ENCODE measurements around the gene PLEKHA7. TPM values are rescaled to one million over a fixed set of nuclear protein-coding genes. Genes with fewer than 3 reads are reported as not detected.
A peak's percentile ranks its signal among the peaks of the same experiment; 100 is the strongest.

Gene PLEKHA7
- polyA plus RNA-seq, 4 donors: 42.2 to 54.4 (median 48.1) TPM

- no peak for DNase-seq (ENCODE audit: low read depth in 4 of 4, low spot score in 3 of 4)
Measured at GRCh38 chr11:16956538-16957153, 57.6 kb downstream of the PLEKHA7 start.

- DNase-seq (ENCODE audit: low read depth in 4 of 4, low spot score in 3 of 4): no peak
Measured at GRCh38 chr11:16953663-16954062, 60.6 kb downstream of the PLEKHA7 start.

- DNase-seq (ENCODE audit: low read depth in 4 of 4, low spot score in 3 of 4): no peak
Measured at GRCh38 chr11:16946477-16947282, 67.5 kb downstream of the PLEKHA7 start.

DNA sequence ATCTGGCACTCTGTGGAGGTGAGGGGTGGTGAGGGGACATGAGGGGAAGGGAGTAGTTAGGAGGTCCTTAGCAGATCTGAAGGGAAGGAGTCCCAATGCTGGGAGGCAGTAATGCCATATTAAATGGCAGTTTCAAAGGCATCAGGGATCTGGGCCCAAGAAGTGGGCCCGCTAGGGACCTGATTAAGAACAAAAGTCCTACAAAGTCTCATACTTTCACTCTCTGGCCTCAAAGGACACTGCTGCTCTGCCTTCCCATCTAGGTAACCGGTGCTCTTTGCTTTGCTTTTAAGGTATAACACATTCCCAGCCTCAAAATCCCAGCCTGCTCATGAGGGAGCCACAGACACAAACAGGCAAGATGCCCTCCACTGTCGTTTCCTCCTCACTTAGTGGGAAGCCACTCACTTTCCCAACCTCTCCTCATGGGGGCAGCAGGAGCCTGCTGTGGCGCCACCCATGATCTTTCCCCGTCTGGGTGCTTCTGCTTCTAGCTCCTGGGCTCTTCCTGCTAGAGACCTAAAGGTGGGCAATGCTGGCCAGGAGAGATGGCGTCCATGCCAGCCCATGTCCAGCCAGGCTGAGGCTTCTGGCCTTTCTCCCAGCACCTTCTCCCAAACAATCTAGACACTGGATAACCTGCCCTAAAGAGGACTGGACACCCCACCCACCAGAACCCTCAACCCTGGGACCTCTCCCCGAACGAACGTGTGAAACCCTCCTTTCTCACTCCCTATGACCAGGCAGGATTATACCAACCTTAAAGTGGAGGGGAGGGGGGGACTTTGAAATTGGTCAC, 68.3 kb downstream of the PLEKHA7 start:
- peak in 1 of 4 donors; percentile 36 for DNase-seq (ENCODE audit: low read depth in 4 of 4, low spot score in 3 of 4)

DNA sequence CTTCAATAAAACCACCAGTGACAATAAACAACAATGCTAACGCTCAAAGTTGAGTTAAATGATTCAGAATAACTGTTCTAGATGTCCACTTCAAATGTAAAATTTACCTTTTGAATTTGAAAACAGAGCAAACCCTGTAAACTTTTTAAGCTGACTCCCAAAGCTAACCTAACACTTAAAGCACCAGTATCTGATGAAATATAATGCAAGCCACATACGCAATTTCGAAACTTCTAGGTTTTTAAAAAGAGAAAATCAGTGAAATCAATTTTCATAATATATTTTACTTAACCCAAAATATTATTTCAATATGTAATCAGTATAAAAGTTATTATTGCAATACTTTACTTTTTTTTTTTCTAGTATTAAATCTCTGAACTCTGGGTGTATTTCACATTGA, 71.3 kb downstream of the PLEKHA7 start:
- DNase-seq (ENCODE audit: low read depth in 4 of 4, low spot score in 3 of 4): no peak

- DNase-seq (ENCODE audit: low read depth in 4 of 4, low spot score in 3 of 4): no peak
Measured at GRCh38 chr11:16942342-16942741, 71.9 kb downstream of the PLEKHA7 start.

- DNase-seq (ENCODE audit: low read depth in 4 of 4, low spot score in 3 of 4): no peak
Measured at GRCh38 chr11:16941935-16942334, 72.3 kb downstream of the PLEKHA7 start.

DNA sequence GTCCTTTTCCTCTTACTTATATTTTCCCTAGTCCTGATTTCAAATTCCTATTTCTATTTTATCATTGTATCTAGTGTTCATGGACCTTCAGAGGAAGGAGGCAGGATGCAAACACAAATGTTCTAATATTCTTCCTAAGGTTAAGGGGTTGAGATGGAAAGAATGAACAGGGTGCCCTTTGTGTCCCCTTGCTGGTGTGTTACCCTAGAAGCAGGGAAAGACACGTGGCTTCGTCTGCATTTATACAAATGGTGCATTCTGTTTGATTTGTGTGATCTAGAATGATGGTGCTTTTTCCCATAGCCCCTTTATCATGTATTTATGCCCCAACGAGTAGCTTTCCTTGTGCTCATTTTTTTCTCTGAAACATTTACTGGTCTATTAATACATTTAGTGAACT, 76.2 kb downstream of the PLEKHA7 start:
- no peak for DNase-seq (ENCODE audit: low read depth in 4 of 4, low spot score in 3 of 4)

- DNase-seq (ENCODE audit: low read depth in 4 of 4, low spot score in 3 of 4): no peak
Measured at GRCh38 chr11:16936643-16937042, 77.6 kb downstream of the PLEKHA7 start.

DNA sequence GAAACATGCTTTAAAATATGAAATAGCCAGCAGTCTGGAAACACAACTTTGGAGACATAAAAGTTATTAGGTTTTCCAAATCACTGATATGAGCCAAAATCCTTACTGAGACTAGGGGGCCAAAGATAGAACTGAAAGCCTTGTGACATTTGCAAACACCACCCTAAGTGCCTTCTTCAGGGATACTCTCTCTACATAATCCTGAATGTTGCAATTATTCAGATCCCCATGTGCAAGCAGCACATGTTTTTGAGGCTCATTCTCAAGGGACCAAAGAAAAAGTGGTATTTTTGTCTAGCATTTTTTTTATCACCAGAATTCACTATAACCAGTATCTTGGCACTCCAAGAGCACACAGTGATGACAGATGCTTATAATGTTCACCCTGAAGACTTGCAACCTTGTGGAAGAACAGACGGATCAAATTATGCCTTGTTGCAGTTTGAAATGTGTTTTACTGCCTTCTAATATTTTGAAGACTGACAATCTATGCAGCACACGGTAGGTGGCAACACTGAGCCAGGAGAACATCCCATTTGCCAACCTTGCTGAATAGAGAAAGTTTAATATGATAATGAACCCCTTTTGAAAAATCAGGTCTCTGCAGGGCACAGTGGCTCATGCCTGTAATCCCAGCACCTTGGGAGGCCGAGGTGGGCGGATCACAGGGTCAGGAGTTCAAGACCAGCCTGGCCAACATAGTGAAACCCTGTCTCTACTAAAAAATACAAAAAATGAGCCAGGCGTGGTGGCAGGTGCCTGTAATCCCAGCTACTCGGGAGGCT, 78.5 kb downstream of the PLEKHA7 start:
- DNase-seq (ENCODE audit: low read depth in 4 of 4, low spot score in 3 of 4): no peak

DNA sequence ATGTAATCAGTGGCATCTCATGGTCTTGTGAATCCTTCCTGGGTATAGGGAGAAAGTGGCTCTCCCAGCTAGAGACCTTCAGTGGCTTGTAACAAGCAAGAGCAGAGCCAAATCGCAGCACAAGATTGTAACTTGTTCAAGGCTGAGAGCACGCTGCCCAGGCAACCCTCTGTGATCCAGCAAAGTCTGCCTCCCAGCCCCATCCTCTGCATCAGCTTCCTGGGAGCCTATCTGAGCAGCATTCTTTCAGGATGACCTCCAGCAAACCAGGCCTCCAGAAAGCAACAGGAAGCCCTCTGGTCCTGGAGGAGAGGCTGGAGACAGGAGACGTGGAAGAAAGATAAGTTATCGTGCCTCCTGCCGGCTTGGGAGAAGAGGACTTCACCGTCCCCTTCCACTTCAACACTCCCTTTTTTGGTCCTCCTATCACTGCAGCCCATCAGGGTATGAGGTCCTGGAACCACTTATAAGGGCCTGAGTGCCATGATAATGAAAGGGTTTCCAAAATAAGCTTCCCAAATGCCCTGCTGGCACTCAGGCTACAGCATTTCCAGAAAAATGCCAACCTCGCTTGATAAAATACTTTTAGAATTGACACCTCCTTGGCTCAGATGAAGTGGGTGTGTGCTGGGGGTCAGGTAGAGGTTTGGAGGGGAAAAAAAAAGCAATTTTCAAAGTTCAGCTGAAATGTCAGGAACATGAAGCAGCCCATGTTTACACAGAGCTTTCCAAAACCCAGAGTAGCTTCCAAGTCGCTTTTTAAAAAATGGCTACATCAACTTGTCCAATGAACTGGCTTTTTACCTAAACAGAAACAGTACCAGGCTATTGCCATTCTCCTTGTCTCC, 80.2 kb downstream of the PLEKHA7 start:
- DNase-seq (ENCODE audit: low read depth in 4 of 4, low spot score in 3 of 4): no peak

GRCh38 chr11:16933291-16933690, 80.9 kb downstream of the PLEKHA7 start:
- no peak for DNase-seq (ENCODE audit: low read depth in 4 of 4, low spot score in 3 of 4)

- DNase-seq (ENCODE audit: low read depth in 4 of 4, low spot score in 3 of 4): no peak
Measured at GRCh38 chr11:16928044-16928443, 86.2 kb downstream of the PLEKHA7 start.

DNA sequence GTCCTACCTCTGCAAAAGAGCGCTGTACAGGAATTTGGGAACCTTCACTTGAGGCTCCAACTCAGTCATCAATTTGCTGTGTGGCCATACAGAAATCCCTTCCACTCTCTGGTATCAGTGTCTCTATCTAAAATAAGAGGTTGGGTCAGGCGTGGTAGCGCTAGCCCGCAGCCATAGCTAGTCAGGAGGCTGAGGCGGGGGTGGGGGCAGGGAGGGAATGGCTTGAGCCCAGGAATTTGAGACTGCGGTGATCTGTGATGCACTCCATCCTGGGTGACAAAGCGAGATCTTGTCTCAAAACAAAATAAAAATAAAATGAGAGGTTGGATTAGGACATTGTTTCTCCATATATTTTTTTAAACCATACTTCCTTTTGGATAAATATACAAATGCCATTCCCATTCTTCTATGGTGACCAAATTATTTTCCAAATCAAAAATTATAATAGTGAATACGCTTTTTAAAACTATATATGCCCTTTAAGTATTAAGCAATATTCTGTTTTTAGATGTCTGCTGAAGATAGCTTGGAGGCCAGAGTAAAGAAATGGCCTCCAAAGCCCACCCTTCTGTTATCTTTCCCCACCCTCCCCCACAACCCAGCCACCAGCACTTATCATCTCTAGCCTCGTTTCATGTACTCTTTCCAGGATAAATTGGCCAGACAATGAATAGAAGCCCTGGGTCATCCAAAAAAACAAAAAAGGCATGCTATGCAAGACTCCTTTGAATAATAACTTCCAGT, 87.2 kb downstream of the PLEKHA7 start:
- no peak for DNase-seq (ENCODE audit: low read depth in 4 of 4, low spot score in 3 of 4)

DNA sequence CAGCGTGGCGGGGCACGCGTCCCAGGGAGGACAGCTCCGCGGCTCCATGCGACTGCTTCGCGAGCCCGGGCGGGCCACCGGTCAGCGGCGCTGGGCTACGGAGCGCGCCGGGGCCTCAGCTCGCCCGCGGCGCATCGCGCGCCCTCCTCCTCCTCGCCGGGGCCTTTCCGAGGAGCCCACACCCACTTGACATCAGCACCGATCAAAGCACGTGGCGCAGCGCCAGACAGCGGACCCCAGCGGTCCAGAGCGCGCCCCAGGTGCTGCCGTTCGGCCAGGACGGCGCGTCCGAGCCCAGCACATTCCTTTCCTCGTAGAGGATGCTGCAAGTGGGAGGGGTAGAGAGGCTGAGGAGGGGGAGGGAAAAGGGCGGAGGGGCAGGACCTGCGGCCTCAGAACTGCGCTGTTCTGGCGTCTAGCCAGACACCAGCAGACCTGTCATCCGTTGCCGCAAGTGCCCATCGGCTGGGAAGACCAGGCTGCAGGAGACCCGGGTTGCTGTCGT, 88.6 kb downstream of the PLEKHA7 start:
- DNase-seq (ENCODE audit: low read depth in 4 of 4, low spot score in 3 of 4): no peak

DNA sequence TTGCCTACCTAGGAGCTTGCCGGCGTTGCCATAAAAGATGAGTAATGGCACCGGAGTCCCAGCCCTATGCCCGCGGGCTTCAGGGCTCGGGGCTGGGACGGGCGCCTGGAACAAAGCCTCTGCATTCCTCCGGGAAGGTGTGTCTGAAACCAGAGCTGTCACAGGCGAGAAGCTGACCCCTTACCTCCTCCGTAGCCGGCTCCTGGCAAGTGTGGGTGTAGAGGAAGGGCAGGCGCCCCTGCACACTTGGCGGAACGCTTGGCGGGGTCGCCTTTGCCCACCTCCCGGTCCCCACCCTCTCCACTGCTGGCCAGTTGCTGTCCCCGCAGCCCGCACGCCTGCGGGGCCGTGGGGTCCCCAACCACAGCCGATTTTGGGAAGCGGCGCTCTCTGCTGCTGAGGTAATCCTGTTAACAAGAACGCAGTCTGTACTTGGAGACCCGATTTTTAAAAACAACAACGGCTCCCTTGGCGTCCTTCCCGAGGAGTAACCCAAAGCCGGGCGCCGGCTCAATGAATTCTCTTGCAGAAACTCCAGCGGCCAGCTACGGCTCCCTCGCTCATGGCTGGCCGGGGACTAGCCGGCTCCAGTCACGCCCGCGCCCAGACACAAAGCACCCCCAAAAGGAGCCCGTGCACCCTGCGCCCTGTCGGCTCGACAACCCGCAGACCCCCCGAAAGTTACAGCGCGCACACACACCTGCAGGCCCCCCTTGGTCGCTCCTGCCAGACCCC, 89.2 kb downstream of the PLEKHA7 start:
- no peak for DNase-seq (ENCODE audit: low read depth in 4 of 4, low spot score in 3 of 4)

DNA sequence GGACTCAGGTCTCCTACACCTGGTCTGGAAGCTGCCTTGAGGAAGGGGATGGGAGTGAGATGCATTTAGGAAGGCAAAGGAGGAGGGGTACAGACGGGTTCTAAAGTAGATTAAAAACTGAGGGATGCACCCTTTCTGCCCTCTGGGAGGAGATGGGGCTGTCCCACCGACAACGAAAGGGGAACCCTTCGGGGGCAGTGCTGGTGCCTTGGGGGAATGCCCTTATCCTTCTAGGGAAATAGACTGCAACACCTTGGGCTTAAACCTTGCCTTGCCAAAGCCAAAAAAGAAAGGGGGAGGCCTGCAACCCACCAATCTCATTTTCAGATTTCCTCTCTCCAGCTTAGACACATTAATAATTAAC, 89.8 kb downstream of the PLEKHA7 start:
- DNase-seq (ENCODE audit: low read depth in 4 of 4, low spot score in 3 of 4): no peak

- no peak for DNase-seq (ENCODE audit: low read depth in 4 of 4, low spot score in 3 of 4)
Measured at GRCh38 chr11:16923987-16924386, 90.2 kb downstream of the PLEKHA7 start.

Data from right renal pelvis (tissue), 4 donors.